Left cardiac atrium (tissue), 4 donors: ENCODE results near the gene NEUROG1. TPM values are rescaled to one million over a fixed set of nuclear protein-coding genes. Genes with fewer than 3 reads are reported as not detected.
"Not testable (repeated sequence)": the region's sequence is repeated elsewhere in the genome, so short reads cannot be mapped to it uniquely, and the experiment has no call there.

ENCODE experiments used
- ATAC-seq, 2 donors: fragments of 200-7000 bp; cut with Tn5 transposase; one replicate each; pipeline ENCODE4 v1.9.1; 2020; ENCODE audit warnings: mild to moderate bottlenecking in 2 of 2, moderate library complexity in 2 of 2
- DNase-seq: peaks from one replicate; pipeline ENCODE4 v3.0.0-alpha.2; 2020
- intact Hi-C, 2 donors: fragments of 100-400 bp; cut with DNase I; formaldehyde crosslinking; loops; one replicate each; pipeline versions ENCODE4 v1.14.1 to v1.15.1; 2022 to 2023
- total RNA-seq, 2 donors: library from RNA; stranded (reverse); fragmentation: NEBNext Ultra II Directional; extraction: Animal tissue kit (Norgen Biotek cat#: 25700); gene quantifications; one replicate each; pipeline ENCODE4 v1.2.1, GENCODE V29; 2021
- donor health status: DM: no; HTN: yes; CAD: no.
- donor health status: DM: no; HTN: yes; CAD: no; lungs with severe emphysema.
- donor health status: DM: yes; HTN: yes; CAD: no.
- donor health status: Dilated cardiomyopathy.

NEUROG1 gene
- total RNA-seq, 2 donors from 2014 or later, result not detected

GRCh38 chr5:135543001-135543484 is 7.3 kb upstream of the NEUROG1 start:
- intact Hi-C loops, result no loop called here
- DNase-seq (no peak), ATAC-seq (no peak)

- ATAC-seq, result no peak
- intact Hi-C loops, result no loop called here
- DNase-seq, result no peak
Measured at GRCh38 chr5:135541807-135542502, 6.2 kb upstream of the NEUROG1 start.

- ATAC-seq (no peak), DNase-seq (no peak)
- intact Hi-C loops, result no loop called here
Measured at GRCh38 chr5:135539430-135540005, 3.8 kb upstream of the NEUROG1 start.

- no peak for ATAC-seq
- no peak for DNase-seq
- intact Hi-C loops, result no loop called here
Measured at GRCh38 chr5:135538261-135538660, 2.5 kb upstream of the NEUROG1 start.

GRCh38 chr5:135537745-135538144 is 2.0 kb upstream of the NEUROG1 start:
- intact Hi-C loops, result no loop called here
- no peak for DNase-seq
- ATAC-seq, result no peak

- DNase-seq (no peak), ATAC-seq (no peak)
- intact Hi-C loops, result no loop called here
Measured at GRCh38 chr5:135537271-135537670, 1.5 kb upstream of the NEUROG1 start.

- intact Hi-C loops, result no loop called here
- no peak for ATAC-seq
- DNase-seq, result no peak
Measured at GRCh38 chr5:135535420-135535819, 344 bp downstream of the NEUROG1 start.

- intact Hi-C loops, result no loop called here
- DNase-seq (no peak), ATAC-seq (no peak)
Measured at GRCh38 chr5:135534609-135535419, 950 bp downstream of the NEUROG1 start.

- ATAC-seq (no peak), DNase-seq (no peak)
- intact Hi-C loops, result no loop called here
Measured at GRCh38 chr5:135533794-135534193, 2.0 kb downstream of the NEUROG1 start.

GRCh38 chr5:135533334-135533733 is 2.4 kb downstream of the NEUROG1 start:
- DNase-seq (no peak), ATAC-seq (no peak)
- intact Hi-C loops, result no loop called here

GRCh38 chr5:135529576-135529975 is 6.2 kb downstream of the NEUROG1 start:
- intact Hi-C loops, DNase-seq, ATAC-seq: not testable (repeated sequence)

- intact Hi-C loops, result no loop called here
- ATAC-seq, result no peak
- no peak for DNase-seq
Measured at GRCh38 chr5:135526924-135527323, 8.8 kb downstream of the NEUROG1 start.

GRCh38 chr5:135521964-135522363 is 13.8 kb downstream of the NEUROG1 start:
- DNase-seq, result no peak
- ATAC-seq, result no peak
- intact Hi-C loops, result no loop called here

GRCh38 chr5:135517631-135518030 is 18.1 kb downstream of the NEUROG1 start:
- intact Hi-C loops, result no loop called here
- ATAC-seq (no peak), DNase-seq (no peak)

- intact Hi-C loops, result no loop called here
- DNase-seq, result no peak
Measured at GRCh38 chr5:135514116-135514515, 21.6 kb downstream of the NEUROG1 start.

GRCh38 chr5:135511761-135512575 is 23.8 kb downstream of the NEUROG1 start:
- no peak for ATAC-seq
- DNase-seq, result no peak
- intact Hi-C loops, result no loop called here

More at GRCh38 chr5:135514116-135514515, 21.6 kb downstream of the NEUROG1 start:
- no peak for ATAC-seq

GRCh38 chr5:135509995-135510394 is 25.8 kb downstream of the NEUROG1 start:
- ATAC-seq (no peak), DNase-seq (no peak)
- intact Hi-C loops, result no loop called here

- intact Hi-C loops, result no loop called here
- DNase-seq (no peak), ATAC-seq (no peak)
Measured at GRCh38 chr5:135508496-135509005, 27.2 kb downstream of the NEUROG1 start.

GRCh38 chr5:135505973-135506372 is 29.8 kb downstream of the NEUROG1 start:
- DNase-seq, result no peak
- intact Hi-C loops, result no loop called here
- ATAC-seq, result no peak
